ENCODE measurements around the gene LUC7L2.

DNA sequence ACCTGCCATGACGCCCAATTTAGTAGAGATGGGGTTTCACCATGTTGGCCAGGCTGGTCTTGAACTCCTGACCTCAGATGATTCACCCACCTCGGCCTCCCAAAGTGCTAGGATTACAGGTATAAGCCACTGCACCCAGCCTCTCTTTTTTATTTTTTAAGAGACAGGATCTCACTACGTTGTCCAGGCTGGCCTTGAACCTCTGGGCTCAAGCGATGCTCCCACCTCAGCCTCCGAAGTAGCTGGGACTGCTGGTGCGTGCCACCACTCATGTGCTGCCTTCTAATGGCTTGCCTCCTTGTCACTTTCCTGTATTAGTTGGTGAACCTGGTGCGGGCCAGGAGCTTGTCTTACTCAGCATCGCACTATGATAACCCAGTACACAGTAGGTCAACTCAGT is 96.8 kb downstream of the LUC7L2 start:
- TF ChIP-seq HDAC2 (IDR thresholded peaks at IDR 0.05; ENCODE audit: borderline replicate concordance in 1 of 2, low read depth in 2 of 2, low read length in 2 of 2) = no peak
- TF ChIP-seq BACH1 (IDR thresholded peaks at IDR 0.05; ENCODE audit: low read length) = no peak
- no peak for TF ChIP-seq CTCF (IDR thresholded peaks at IDR 0.05; ENCODE audit: control extremely low read depth in 1 of 3, insufficient read depth in 1 of 3, low read depth in 1 of 3, low read length in 3 of 3)

Data from H1 (cell line).